HEK293 (cell line): ENCODE measurements around the gene HOMER1.

Experiments used
- CTCF ChIA-PET: fragments of 350-600 bp; formaldehyde crosslinking; extraction: SDS; loops from one replicate; lab custom pipeline; 2021; ENCODE audit warnings: antibody characterized with exemption; lab: Yijun Ruan, JAX
- POLR2A ChIA-PET: fragments of 300-600 bp; formaldehyde crosslinking; extraction: SDS; loops from one replicate; lab custom pipeline; 2020; ENCODE audit warnings: antibody characterized with exemption, inconsistent platforms; lab: Yijun Ruan, JAX
- H3K27ac ChIP-seq: fragments of 200-500 bp; sonication (Bioruptor generic); 2 replicates; pipeline ENCODE4 v1.5.1; 2014; ENCODE audit warnings: low read depth, low read length, control low read depth, inconsistent platforms; ENCODE audit errors: extremely low read depth
- H3K36me3 ChIP-seq, 2 experiments: fragments of 200-500 bp in 1 of 2; sonication (Bioruptor generic) in 1 of 2; 1 replicate in 1 of 2; 2 replicates in 1 of 2; pipeline ENCODE4 v1.5.1; 2014 to 2017; ENCODE audit warnings: inconsistent platforms in 2 of 2, low read length in 2 of 2; ENCODE audit not compliant: control insufficient read depth in 2 of 2, insufficient read depth in 1 of 2
- H3K4me1 ChIP-seq: fragments of 200-500 bp; sonication (Bioruptor generic); 2 replicates; pipeline ENCODE4 v1.5.1; 2014; ENCODE audit warnings: mild to moderate bottlenecking, low read length, inconsistent platforms; ENCODE audit not compliant: control insufficient read depth, insufficient read depth
- H3K4me3 ChIP-seq: 2 replicates; pipeline ENCODE4 v1.5.1; 2011; ENCODE audit warnings: low read depth, mild to moderate bottlenecking, control low read depth, low read length, moderate library complexity
- H3K9me3 ChIP-seq: fragments of 200-500 bp; sonication (Bioruptor generic); 2 replicates; pipeline ENCODE4 v1.5.1; 2014; ENCODE audit warnings: low read depth, low read length, inconsistent platforms; ENCODE audit not compliant: control insufficient read depth, insufficient read depth
- EGR2 ChIP-seq: fragments of 450-650 bp; formaldehyde crosslinking; IDR thresholded peaks from 2 replicates; pipeline ENCODE4 v1.5.1; 2016; ENCODE audit warnings: low read depth, missing biosample characterization, missing genetic modification characterization
- INSM2 ChIP-seq: fragments of 450-650 bp; formaldehyde crosslinking; IDR thresholded peaks from 2 replicates; pipeline ENCODE4 v1.5.1; 2016; ENCODE audit warnings: missing biosample characterization, missing genetic modification characterization
- MYNN ChIP-seq: fragments of 450-650 bp; formaldehyde crosslinking; IDR thresholded peaks from 2 replicates; pipeline ENCODE4 v1.5.1; 2016; ENCODE audit warnings: missing biosample characterization, missing genetic modification characterization, borderline replicate concordance
- TSHZ1 ChIP-seq: fragments of 450-650 bp; formaldehyde crosslinking; IDR thresholded peaks from 2 replicates; pipeline ENCODE4 v1.5.1; 2016; ENCODE audit warnings: missing biosample characterization, missing genetic modification characterization, borderline replicate concordance
- ZBTB17 ChIP-seq: fragments of 450-650 bp; formaldehyde crosslinking; IDR thresholded peaks from 2 replicates; pipeline ENCODE4 v1.5.1; 2016; ENCODE audit warnings: missing biosample characterization, missing genetic modification characterization
- ZEB2 ChIP-seq: fragments of 450-650 bp; formaldehyde crosslinking; IDR thresholded peaks from 2 replicates; pipeline ENCODE4 v1.5.1; 2016; ENCODE audit warnings: missing biosample characterization, missing genetic modification characterization
- ZFP41 ChIP-seq: fragments of 450-650 bp; formaldehyde crosslinking; IDR thresholded peaks from 2 replicates; pipeline ENCODE4 v1.5.1; 2016; ENCODE audit warnings: missing biosample characterization, missing genetic modification characterization, borderline replicate concordance
- ZNF157 ChIP-seq: fragments of 450-650 bp; formaldehyde crosslinking; IDR thresholded peaks from 2 replicates; pipeline ENCODE4 v1.5.1; 2016; ENCODE audit warnings: missing biosample characterization, missing genetic modification characterization
- ZNF202 ChIP-seq: fragments of 450-650 bp; formaldehyde crosslinking; IDR thresholded peaks from 2 replicates; pipeline ENCODE4 v1.5.1; 2016; ENCODE audit warnings: missing biosample characterization, missing genetic modification characterization, borderline replicate concordance
- ZNF248 ChIP-seq: fragments of 450-650 bp; formaldehyde crosslinking; IDR thresholded peaks from 2 replicates; pipeline ENCODE4 v1.5.1; 2017; ENCODE audit warnings: missing biosample characterization, missing genetic modification characterization
- ZNF513 ChIP-seq: fragments of 450-650 bp; IDR thresholded peaks from 2 replicates; pipeline ENCODE4 v1.5.1; 2018; ENCODE audit warnings: missing biosample characterization, missing genetic modification characterization
- ZNF580 ChIP-seq: fragments of 450-650 bp; formaldehyde crosslinking; IDR thresholded peaks from 2 replicates; pipeline ENCODE4 v1.5.1; 2016; ENCODE audit warnings: missing biosample characterization, missing genetic modification characterization
- ZNF596 ChIP-seq: fragments of 450-650 bp; IDR thresholded peaks from 2 replicates; pipeline ENCODE4 v1.5.0; 2018; ENCODE audit warnings: missing biosample characterization, mild to moderate bottlenecking, missing genetic modification characterization, moderate library complexity
- ZNF677 ChIP-seq: fragments of 450-650 bp; IDR thresholded peaks from 2 replicates; pipeline ENCODE4 v1.5.0; 2018; ENCODE audit warnings: missing biosample characterization, mild to moderate bottlenecking, missing genetic modification characterization, moderate library complexity
- ZNF837 ChIP-seq: fragments of 450-650 bp; formaldehyde crosslinking; IDR thresholded peaks from 2 replicates; pipeline ENCODE4 v1.5.1; 2016; ENCODE audit warnings: missing biosample characterization, missing genetic modification characterization
- ZSCAN16 ChIP-seq: fragments of 450-650 bp; formaldehyde crosslinking; IDR thresholded peaks from 2 replicates; pipeline ENCODE4 v1.5.1; 2016; ENCODE audit warnings: missing biosample characterization, missing genetic modification characterization
- ZXDB ChIP-seq: fragments of 450-650 bp; formaldehyde crosslinking; IDR thresholded peaks from 2 replicates; pipeline ENCODE4 v1.5.1; 2016; ENCODE audit warnings: missing biosample characterization, missing genetic modification characterization

HOMER1 gene

GRCh38 chr5:79395296-79395695 lies 118.6 kb downstream of the HOMER1 start (continued):
- TF ChIP-seq INSM2 (tag by site-specific recombination) (no peak), ZNF580 (no peak), ZEB2 (tag by site-specific recombination) (0 out of 2 replicates have a peak, but pooled peaks have one; percentile 16), ZNF596 (tag by site-specific recombination) (no peak), ZXDB (no peak), EGR2 (no peak), ZNF157 (tag by site-specific recombination) (no peak), ZSCAN16 (tag by site-specific recombination) (no peak), MYNN (tag by site-specific recombination) (no peak), ZNF248 (tag by site-specific recombination) (no peak), TSHZ1 (tag by site-specific recombination) (no peak), ZNF202 (tag by site-specific recombination) (no peak), ZNF677 (tag by site-specific recombination) (no peak)

GRCh38 chr5:79392776-79393175 lies 121.2 kb downstream of the HOMER1 start:
- TF ChIP-seq ZNF596 (tag by site-specific recombination) (peak; percentile 92), ZBTB17 (tag by site-specific recombination) (no peak)
- Histone ChIP-seq H3K36me3 (peaks cover 9 to 21% of the 10 kb centered on the region in 2 experiments), H3K9me3 (no peaks in the 10 kb centered on the region), H3K4me3 (no peak overlapping the region), H3K27ac (no peak overlapping the region), H3K4me1 (peaks cover 5% of the 10 kb centered on the region; the same call in 1 of the 2 replicates)
- POLR2A ChIA-PET: no interaction called here
- CTCF ChIA-PET: no interaction called here

- CTCF ChIA-PET: interaction anchor here (0.6 kb wide), 1 partner anchor 254 kb away, joined by 5 read pairs; no protein-coding TSS in a partner anchor
- Histone ChIP-seq H3K4me3 (no peak overlapping the region), H3K27ac (no peak overlapping the region), H3K4me1 (no peaks in the 10 kb centered on the region), H3K36me3 (peaks cover 7 to 8% of the 10 kb centered on the region in 2 experiments; a peak in 2 of 3 replicates), H3K9me3 (no peaks in the 10 kb centered on the region)
- POLR2A ChIA-PET: no interaction called here
- TF ChIP-seq ZNF837 (tag by site-specific recombination): no peak
- no peak for TF ChIP-seq ZEB2 (tag by site-specific recombination)
- TF ChIP-seq ZFP41 (tag by site-specific recombination): no peak
- no peak for TF ChIP-seq ZNF513 (tag by site-specific recombination)
- TF ChIP-seq, all 188 proteins: peak for 0
Measured at GRCh38 chr5:79386679-79387078, 127.3 kb downstream of the HOMER1 start.
